Lower lobe of right lung (tissue), 2 donors: Measurements from ENCODE around the gene ATG4D. TPM values are rescaled to one million over a fixed set of nuclear protein-coding genes. Genes with fewer than 3 reads are reported as not detected.
A peak's percentile ranks its signal among the peaks of the same experiment; 100 is the strongest.
"Not testable (repeated sequence)": the region's sequence is repeated elsewhere in the genome, so short reads cannot be mapped to it uniquely, and the experiment has no call there.

Experiments used
- ATAC-seq, 2 donors: fragments of 200-7000 bp; cut with Tn5 transposase; one replicate each; pipeline ENCODE4 v1.9.1; 2020 to 2022; ENCODE audit warnings: mild to moderate bottlenecking in 2 of 2, moderate library complexity in 2 of 2
- DNase-seq: peaks from one replicate; pipeline ENCODE4 v3.0.0-alpha.2; 2020
- H3K27ac ChIP-seq: fragments of 200-600 bp; one replicate; pipeline ENCODE4 v1.8.0; 2022
- H3K27me3 ChIP-seq: fragments of 200-600 bp; one replicate; pipeline ENCODE4 v1.8.0; 2022; ENCODE audit warnings: low read depth
- H3K36me3 ChIP-seq: fragments of 200-600 bp; one replicate; pipeline ENCODE4 v1.8.0; 2022; ENCODE audit warnings: mild to moderate bottlenecking
- H3K4me1 ChIP-seq: fragments of 200-600 bp; one replicate; pipeline ENCODE4 v1.8.0; 2022
- H3K4me3 ChIP-seq: fragments of 200-600 bp; one replicate; pipeline ENCODE4 v1.8.0; 2022; ENCODE audit warnings: mild to moderate bottlenecking
- H3K9me3 ChIP-seq: fragments of 200-600 bp; one replicate; pipeline ENCODE4 v1.8.0; 2022
- intact Hi-C: fragments of 100-400 bp; cut with DNase I; formaldehyde crosslinking; loops from one replicate; pipeline ENCODE4 v1.11.0; 2022
- total RNA-seq: library from RNA; stranded (reverse); fragmentation: NEBNext Ultra II Directional; extraction: Animal tissue kit (Norgen Biotek cat#: 25700); gene quantifications from one replicate; pipeline ENCODE4 v1.2.1, GENCODE V29; 2021
- TF ChIP-seq, protein P1 (sequence below): fragments of 200-600 bp; IDR thresholded peaks from one replicate; pipeline ENCODE4 v1.8.0; 2022; ENCODE audit warnings: antibody characterized with exemption, mild to moderate bottlenecking
- donor health status: DM: no; HTN: yes; CAD: no; lungs with severe emphysema.

The ATG4D gene
- total RNA-seq, 1 donor from 2014 or later = 22.9 TPM

DNA sequence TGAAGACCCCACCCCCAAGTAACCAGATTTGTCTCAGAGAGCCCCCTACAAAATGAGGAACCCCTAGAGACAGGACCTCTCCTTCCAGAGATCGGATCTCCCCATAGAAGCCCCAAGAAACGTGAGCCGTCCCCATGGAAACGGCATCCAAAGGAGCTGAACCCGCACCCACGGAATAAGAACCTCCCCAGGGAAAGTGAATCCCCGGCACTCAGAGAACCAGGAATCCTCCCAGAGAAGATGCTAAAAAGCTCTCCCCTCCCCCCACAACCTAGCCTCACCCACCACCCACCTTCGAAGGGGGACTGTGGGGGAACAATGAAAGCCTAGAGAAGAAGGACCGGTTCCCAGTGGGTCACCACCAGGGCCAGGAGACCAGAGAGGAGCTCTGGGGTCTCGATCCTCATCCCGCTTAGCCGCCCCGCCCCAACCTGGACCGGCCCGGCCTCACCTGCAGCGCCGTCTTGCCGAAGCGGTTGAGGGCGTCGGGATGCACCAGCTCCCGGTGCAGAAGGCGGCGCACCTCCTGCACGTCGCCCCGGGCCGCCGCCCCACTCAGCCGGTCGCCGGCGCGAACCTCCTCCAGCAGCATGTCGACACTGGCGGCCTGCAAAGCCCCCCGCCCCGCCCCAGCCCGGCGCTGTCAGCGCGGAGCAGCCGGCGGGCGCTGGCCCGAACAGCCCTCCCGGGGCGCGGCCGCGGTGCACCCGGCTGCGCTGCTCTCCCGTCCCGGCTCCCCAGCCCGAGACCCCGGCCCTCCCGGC lies 24.5 kb downstream of the ATG4D start:
- TF ChIP-seq, protein P1, sequence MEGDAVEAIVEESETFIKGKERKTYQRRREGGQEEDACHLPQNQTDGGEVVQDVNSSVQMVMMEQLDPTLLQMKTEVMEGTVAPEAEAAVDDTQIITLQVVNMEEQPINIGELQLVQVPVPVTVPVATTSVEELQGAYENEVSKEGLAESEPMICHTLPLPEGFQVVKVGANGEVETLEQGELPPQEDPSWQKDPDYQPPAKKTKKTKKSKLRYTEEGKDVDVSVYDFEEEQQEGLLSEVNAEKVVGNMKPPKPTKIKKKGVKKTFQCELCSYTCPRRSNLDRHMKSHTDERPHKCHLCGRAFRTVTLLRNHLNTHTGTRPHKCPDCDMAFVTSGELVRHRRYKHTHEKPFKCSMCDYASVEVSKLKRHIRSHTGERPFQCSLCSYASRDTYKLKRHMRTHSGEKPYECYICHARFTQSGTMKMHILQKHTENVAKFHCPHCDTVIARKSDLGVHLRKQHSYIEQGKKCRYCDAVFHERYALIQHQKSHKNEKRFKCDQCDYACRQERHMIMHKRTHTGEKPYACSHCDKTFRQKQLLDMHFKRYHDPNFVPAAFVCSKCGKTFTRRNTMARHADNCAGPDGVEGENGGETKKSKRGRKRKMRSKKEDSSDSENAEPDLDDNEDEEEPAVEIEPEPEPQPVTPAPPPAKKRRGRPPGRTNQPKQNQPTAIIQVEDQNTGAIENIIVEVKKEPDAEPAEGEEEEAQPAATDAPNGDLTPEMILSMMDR = no peak
- Histone ChIP-seq H3K27me3 (no peaks in the 10 kb centered on the region), H3K27ac (peak overlapping the region; percentile 82), H3K9me3 (no peaks in the 10 kb centered on the region), H3K36me3 (no peaks in the 10 kb centered on the region), H3K4me3 (peak overlapping the region; percentile 89), H3K4me1 (peaks cover 33% of the 10 kb centered on the region)
- ATAC-seq = peak in 1 of 2 donors; percentile 0
- DNase-seq = peak; percentile 73
- intact Hi-C loops = no loop called here

DNA sequence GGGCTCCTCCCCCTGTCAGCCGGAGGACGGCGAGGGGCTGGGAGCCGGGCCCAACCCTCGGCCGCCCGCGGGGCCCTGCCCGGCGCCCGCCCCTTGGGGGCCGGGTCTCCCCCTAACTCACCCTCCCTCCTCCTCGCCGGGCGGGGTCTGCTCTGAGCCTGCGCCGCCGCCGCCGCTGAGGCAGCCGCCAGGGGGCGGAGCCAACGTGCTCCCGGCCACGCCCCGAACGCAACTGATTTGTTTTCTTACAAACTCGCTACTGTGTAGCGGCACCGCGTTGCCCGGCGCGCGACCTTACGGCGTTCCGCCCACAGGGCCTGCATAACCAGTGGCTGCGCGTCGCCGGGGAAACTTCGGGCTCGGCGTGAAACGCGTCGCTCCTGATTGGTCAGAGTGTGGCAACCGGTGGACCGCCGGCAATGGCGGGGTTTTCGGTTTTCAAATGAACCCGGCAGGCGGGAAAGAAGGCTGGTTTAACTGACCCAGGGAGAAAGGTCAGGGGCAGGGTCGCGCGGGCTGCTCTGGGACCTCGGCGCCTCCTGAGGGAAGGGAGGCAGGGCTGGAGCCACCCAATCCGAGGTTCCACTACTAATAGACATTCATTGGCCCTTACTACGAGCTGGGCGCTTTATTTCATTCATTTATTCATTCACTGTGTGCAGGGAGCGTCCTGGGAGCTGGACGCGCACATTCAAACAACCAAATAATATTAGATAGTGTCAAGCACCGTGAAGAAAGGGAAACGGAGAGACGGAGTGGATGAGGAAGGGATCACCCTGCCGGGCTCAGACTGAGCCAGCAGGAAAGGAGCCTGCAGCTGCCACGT lies 25.3 kb downstream of the ATG4D start, which contains the start of gene CDKN2D:
CDKN2D (minus strand) TSS at position 154 of the 826 bp plus-strand sequence. CDS start 326 bp downstream, outside the sequence.
- ATAC-seq (peak; percentile 88 to 94), DNase-seq (peak; percentile 100)
- H3K27ac ChIP-seq = peak within 1 kb of the TSS; percentile 82
- TF ChIP-seq, protein P1 = peak; percentile 35
- no peaks in the 10 kb centered on the region for H3K9me3 ChIP-seq
- peaks cover 33% of the 10 kb centered on the region for H3K4me1 ChIP-seq
- no peaks in the 10 kb centered on the region for H3K36me3 ChIP-seq
- intact Hi-C loops = no loop called here
- peak within 1 kb of the TSS; percentile 89 for H3K4me3 ChIP-seq
- no peaks in the 10 kb centered on the region for H3K27me3 ChIP-seq

DNA sequence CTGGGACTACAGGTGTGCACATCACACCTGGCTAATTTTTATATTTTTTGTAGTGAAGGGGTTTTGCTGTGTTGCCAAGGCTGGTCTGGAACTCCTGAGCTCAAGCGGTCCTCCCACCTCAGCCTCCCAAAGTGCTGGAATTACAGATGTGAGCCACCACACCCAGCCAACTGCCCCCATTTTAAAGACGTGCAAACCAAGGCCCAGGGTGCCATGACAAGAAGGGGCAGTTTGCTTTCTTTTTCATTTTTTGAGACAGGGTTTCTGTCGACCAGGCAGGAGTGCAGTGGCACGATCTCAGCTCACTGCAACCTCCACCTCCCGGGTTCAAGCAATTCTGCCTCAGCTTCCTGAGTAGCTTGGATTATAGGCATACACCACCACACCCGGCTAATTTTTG lies 30.1 kb downstream of the ATG4D start:
- H3K4me3 ChIP-seq, DNase-seq, H3K9me3 ChIP-seq, H3K36me3 ChIP-seq, H3K27me3 ChIP-seq, H3K4me1 ChIP-seq, H3K27ac ChIP-seq, ATAC-seq, intact Hi-C loops: not testable (repeated sequence)

DNA sequence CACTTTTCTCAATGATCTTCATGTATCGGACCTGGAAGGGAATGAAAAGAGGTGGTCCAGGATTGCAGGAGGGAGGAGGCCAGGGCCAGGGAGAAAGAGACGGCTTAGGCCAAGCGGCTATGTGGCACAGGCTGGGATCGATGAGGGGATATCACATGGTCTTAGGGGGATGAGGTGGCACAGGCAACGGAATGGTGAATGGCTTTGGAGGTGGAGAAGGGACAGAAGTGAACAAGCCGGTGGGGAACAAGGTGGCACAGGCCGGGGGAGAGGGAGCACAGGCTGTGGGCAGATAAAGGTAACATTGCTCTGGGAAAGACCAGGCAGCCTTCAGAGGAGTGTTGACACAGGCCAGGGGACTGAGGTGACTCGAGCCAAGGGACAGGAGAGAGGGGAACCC lies 30.8 kb downstream of the ATG4D start:
- intact Hi-C loops = no loop called here
- H3K36me3 ChIP-seq = peaks cover 4% of the 10 kb centered on the region
- H3K27ac ChIP-seq = no peak overlapping the region
- TF ChIP-seq, protein P1 = no peak
- ATAC-seq = no peak
- H3K27me3 ChIP-seq = no peaks in the 10 kb centered on the region
- no peaks in the 10 kb centered on the region for H3K9me3 ChIP-seq
- no peak overlapping the region for H3K4me3 ChIP-seq
- H3K4me1 ChIP-seq = peaks cover 5% of the 10 kb centered on the region
- DNase-seq = no peak

DNA sequence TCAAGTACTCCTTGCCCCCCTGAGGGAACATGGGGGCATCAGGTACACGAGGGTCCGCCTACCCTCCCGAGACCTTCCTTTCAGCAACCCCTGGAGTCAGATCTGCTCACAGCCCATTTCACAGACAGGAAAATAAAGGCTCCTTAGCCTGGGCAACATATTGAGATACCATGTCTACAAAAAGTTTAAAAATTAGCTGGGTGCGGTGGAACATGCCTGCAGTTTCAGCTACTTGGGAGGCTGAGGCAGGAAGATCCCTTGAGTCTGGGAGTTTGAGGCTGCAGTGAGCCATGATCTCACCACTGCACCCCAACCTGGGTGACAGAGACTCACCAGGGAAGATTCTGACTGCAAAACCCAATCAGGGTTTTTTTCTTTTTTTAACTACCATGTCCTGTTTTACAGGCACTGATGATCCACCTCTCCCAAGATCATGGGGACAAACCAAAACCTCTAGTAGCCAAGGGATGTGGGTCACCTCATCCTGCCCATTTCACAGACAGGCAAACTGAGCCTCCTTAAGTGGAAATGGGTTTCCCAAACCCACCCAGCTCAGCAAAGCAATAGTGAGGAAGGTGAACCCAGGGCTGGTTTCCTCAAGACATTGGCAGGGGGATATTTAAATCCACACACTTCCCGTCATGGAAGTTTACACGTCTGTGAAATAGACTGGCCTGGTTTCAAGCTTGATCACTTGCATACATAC lies 31.5 kb downstream of the ATG4D start:
- peaks cover 6% of the 10 kb centered on the region for H3K36me3 ChIP-seq
- no peaks in the 10 kb centered on the region for H3K27me3 ChIP-seq
- no peaks in the 10 kb centered on the region for H3K9me3 ChIP-seq
- ATAC-seq = no peak
- DNase-seq = no peak
- TF ChIP-seq, protein P1 = no peak
- H3K4me3 ChIP-seq = no peak overlapping the region
- no peak overlapping the region for H3K27ac ChIP-seq
- no peaks in the 10 kb centered on the region for H3K4me1 ChIP-seq
- intact Hi-C loops = no loop called here
